HG03354 (cell line): ENCODE results near the gene MMP25.

Source experiments
- ATAC-seq: cut with Tn5 transposase; IDR thresholded peaks from one replicate; pipeline ENCODE4 v1.9.1; 2021; ENCODE audit warnings: mild to moderate bottlenecking; ENCODE audit not compliant: unreplicated experiment, poor library complexity, severe bottlenecking

The MMP25 gene

GRCh38 chr16:3106205-3106928 lies 60.0 kb downstream of the MMP25 start:
- ATAC-seq = peak; percentile 79
